ENCODE results near the gene RNF14. TPM values are rescaled to one million over a fixed set of nuclear protein-coding genes. Genes with fewer than 3 reads are reported as not detected.

Gene RNF14
- total and polyA plus RNA-seq, 12 donors: 20.3 to 130 (median 100) TPM

DNA sequence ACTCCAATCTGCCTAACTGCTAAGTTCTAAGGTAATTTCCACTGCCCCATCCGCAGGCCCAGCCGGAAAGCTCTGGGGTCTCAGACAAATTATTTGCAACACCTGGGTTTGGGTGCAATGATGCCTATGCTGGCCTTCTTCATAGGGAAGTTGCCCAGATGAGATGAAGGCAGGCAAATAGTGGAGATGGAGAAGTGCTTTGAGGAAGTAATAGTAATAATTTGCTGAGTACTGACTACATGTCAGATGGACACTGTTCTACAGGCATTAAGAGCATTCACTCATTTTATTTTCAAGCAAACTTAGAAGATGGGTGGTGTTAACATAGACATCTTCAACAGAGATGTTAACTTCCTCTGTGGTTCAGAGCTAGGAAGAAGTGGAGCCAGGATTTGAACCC lies 14.7 kb upstream of the RNF14 start:
- H3K4me3 ChIP-seq: peak overlapping the region in 9 of 10 donors; percentile 27 to 60 (median 53)
- DNase-seq (no peak), ATAC-seq (no peak)
- no peaks in the 10 kb centered on the region for H3K9me3 ChIP-seq
- H3K4me1 ChIP-seq: peaks cover 2 to 81% (median 50%) of the 10 kb centered on the region in 9 donors
- 74 to 86% methylated on average over 2 of the region's 2 CpGs for WGBS, 2 donors
- TF ChIP-seq, protein P1, sequence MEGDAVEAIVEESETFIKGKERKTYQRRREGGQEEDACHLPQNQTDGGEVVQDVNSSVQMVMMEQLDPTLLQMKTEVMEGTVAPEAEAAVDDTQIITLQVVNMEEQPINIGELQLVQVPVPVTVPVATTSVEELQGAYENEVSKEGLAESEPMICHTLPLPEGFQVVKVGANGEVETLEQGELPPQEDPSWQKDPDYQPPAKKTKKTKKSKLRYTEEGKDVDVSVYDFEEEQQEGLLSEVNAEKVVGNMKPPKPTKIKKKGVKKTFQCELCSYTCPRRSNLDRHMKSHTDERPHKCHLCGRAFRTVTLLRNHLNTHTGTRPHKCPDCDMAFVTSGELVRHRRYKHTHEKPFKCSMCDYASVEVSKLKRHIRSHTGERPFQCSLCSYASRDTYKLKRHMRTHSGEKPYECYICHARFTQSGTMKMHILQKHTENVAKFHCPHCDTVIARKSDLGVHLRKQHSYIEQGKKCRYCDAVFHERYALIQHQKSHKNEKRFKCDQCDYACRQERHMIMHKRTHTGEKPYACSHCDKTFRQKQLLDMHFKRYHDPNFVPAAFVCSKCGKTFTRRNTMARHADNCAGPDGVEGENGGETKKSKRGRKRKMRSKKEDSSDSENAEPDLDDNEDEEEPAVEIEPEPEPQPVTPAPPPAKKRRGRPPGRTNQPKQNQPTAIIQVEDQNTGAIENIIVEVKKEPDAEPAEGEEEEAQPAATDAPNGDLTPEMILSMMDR (IDR thresholded peaks at IDR 0.05): no peak
- H3K36me3 ChIP-seq: peaks cover 0 to 28% (median 4%) of the 10 kb centered on the region in 9 donors
- H3K27me3 ChIP-seq: no peaks in the 10 kb centered on the region
- intact Hi-C loops (cut with DNase I): loop anchor here in 2 of 10 donors (5.0 to 10.0 kb wide), 2 partner anchors 69 to 137 kb away; no protein-coding TSS in a partner anchor
- peak overlapping the region in 9 of 10 donors; percentile 5 to 89 (median 71) for H3K27ac ChIP-seq

DNA sequence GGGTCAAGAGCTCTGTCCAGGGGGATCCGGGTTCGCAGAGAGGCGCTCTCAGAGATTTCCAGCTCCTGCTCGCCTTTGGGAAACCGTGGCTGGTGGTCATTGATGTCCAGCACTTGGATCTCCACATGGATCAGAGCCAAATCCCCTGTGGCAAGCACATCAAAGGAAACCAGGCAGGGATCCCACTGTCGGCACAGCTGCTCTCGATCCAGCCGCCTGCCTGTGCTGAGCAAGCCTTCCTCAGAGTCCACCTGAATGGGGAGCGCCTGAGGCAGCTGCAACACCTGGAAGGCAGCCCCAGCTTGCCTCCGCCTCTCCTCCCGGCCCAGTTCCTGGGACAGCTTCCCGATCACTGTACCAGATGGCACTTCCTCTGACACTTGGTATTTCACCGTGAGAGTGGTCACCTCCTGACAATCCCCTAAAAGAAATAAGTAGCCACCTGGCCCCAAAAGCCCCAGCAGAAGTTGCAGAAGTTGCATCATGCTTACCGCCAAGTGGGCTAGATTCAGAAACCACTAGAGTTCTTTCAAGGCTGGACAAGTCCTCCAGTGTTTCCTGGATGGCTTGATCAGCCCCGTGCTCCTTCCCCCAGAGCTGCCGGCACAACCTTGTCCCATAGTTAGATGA lies 11.4 kb upstream of the RNF14 start:
- intact Hi-C loops (cut with DNase I): loop anchor here in 9 of 10 donors (2.0 to 10.0 kb wide), 4 partner anchors 33 to 75 kb away; partner anchors contain the start of gene DELE1 (in 5 of the 9)
- TF ChIP-seq, protein P1 (IDR thresholded peaks at IDR 0.05): no peak
- WGBS, 2 donors: 52 to 69% methylated on average over 16 of the region's 16 CpGs
- Histone ChIP-seq H3K4me3 (peak overlapping the region; percentile 25 to 60 (median 50)), H3K27me3 (no peaks in the 10 kb centered on the region), H3K9me3 (no peaks in the 10 kb centered on the region), H3K36me3 (peaks cover 0 to 4% (median 0%) of the 10 kb centered on the region in 9 donors), H3K4me1 (peaks cover 5 to 73% (median 46%) of the 10 kb centered on the region in 9 donors), H3K27ac (peak overlapping the region; percentile 59 to 89 (median 83))
- ATAC-seq (peak in 3 of 8 donors; percentile 0 to 6 (median 0)), DNase-seq (no peak)

- TF ChIP-seq, protein P1 (IDR thresholded peaks at IDR 0.05): peak in 2 of 9 donors; percentile 10 to 16
- peak within 1 kb of the TSS; percentile 59 to 89 (median 83) for H3K27ac ChIP-seq
- ATAC-seq: peak; percentile 58 to 82 (median 72)
- no peaks in the 10 kb centered on the region for H3K27me3 ChIP-seq
- intact Hi-C loops (cut with DNase I): loop anchor here in 8 of 10 donors (2.0 to 10.0 kb wide), 4 partner anchors 36 to 77 kb away; partner anchors contain the start of gene DELE1 (in 5 of the 8)
- 17 to 31% methylated on average over 7 of the region's 7 CpGs for WGBS, 2 donors
- H3K9me3 ChIP-seq: no peaks in the 10 kb centered on the region
- peaks cover 0 to 4% (median 0%) of the 10 kb centered on the region in 9 donors for H3K36me3 ChIP-seq
- H3K4me3 ChIP-seq: peak within 1 kb of the TSS; percentile 25 to 60 (median 50)
- DNase-seq: peak; percentile 68 to 83
- peaks cover 5 to 67% (median 46%) of the 10 kb centered on the region in 9 donors for H3K4me1 ChIP-seq
These were observed 10.8 kb upstream of the RNF14 start, which contains the start of gene PCDH12 for GRCh38 chr5:141958113-141958512. TSS of gene PCDH12 (minus strand) at chr5:141958202. CDS start at chr5:141957851, 351 bp downstream.

DNA sequence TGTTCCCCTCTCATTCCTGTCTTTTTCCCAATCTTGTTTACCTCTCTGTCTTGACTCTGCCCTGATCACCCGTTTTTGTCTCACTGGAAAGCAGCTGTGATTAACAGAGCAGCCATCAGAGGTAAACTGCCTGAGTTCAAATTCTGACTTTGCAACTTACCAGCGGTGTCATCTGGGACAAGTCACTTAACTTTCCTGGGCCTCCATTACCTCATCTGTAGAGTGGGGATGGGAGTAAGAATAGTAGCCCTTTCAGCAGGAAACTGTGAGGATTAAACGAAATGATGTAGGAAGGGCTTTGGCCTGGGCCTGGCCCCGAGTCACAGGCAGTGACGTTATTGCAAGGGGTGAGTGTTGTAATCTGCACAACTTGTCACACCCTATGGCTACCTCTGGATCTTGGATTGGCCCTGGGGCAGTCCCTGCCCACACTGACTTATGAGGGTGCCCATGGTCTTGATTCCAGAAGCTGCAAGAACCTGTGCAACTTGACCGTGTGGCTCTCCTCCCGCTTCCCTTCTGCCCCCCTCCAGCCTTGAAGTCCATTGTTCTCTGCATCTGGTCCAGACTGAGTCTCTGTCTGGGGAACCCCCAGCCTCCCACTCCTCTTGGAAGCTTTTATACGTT lies 10.2 kb upstream of the RNF14 start:
- Histone ChIP-seq H3K36me3 (peaks cover 0 to 4% (median 0%) of the 10 kb centered on the region in 9 donors), H3K4me1 (peaks cover 5 to 64% (median 46%) of the 10 kb centered on the region in 9 donors), H3K27ac (peak overlapping the region; percentile 59 to 89 (median 83)), H3K27me3 (no peaks in the 10 kb centered on the region), H3K4me3 (peak overlapping the region in 8 of 10 donors; percentile 15 to 60 (median 54)), H3K9me3 (no peaks in the 10 kb centered on the region)
- DNase-seq (peak in 1 of 2 donors; percentile 48), ATAC-seq (peak; percentile 20 to 72 (median 58))
- intact Hi-C loops (cut with DNase I): loop anchor here in 8 of 10 donors (2.0 to 10.0 kb wide), 4 partner anchors 36 to 78 kb away; partner anchors contain the start of gene DELE1 (in 5 of the 8)
- 54 to 69% methylated on average over 8 of the region's 8 CpGs for WGBS, 2 donors
- TF ChIP-seq, protein P1 (IDR thresholded peaks at IDR 0.05): no peak

Data from heart right ventricle (tissue), 16 donors.